GM21723 (cell line): ENCODE results near the gene RNF167.
"Not testable (repeated sequence)": the region's sequence is repeated elsewhere in the genome, so short reads cannot be mapped to it uniquely, and the experiment has no call there.

ENCODE experiments used
- ATAC-seq: cut with Tn5 transposase; IDR thresholded peaks from one replicate; pipeline ENCODE4 v1.9.1; 2021; ENCODE audit warnings: mild to moderate bottlenecking, moderate library complexity; ENCODE audit not compliant: unreplicated experiment

The RNF167 gene

GRCh38 chr17:4901648-4902344 lies 38.3 kb upstream of the RNF167 start:
- ATAC-seq, result no peak

- ATAC-seq, result no peak
Measured at GRCh38 chr17:4902540-4902939, 37.5 kb upstream of the RNF167 start.

GRCh38 chr17:4903051-4903818 lies 36.8 kb upstream of the RNF167 start, which contains the start of gene CHRNE:
Gene CHRNE, minus strand, starts transcription at chr17:4903098. Its CDS starts 35 bp downstream, at chr17:4903063.
- peak; percentile 43 for ATAC-seq

GRCh38 chr17:4906642-4907041 lies 33.4 kb upstream of the RNF167 start:
- not testable (repeated sequence) for ATAC-seq

- ATAC-seq, result no peak
Measured at GRCh38 chr17:4908301-4908700, 31.8 kb upstream of the RNF167 start.

- no peak for ATAC-seq
Measured at GRCh38 chr17:4908711-4909496, 31.2 kb upstream of the RNF167 start.

GRCh38 chr17:4913994-4914393 lies 26.1 kb upstream of the RNF167 start:
- ATAC-seq, result no peak

GRCh38 chr17:4914551-4914950 lies 25.5 kb upstream of the RNF167 start:
- not testable (repeated sequence) for ATAC-seq

- no peak for ATAC-seq
Measured at GRCh38 chr17:4919511-4920047, 20.5 kb upstream of the RNF167 start.

GRCh38 chr17:4920351-4921048 lies 19.6 kb upstream of the RNF167 start:
- ATAC-seq, result no peak

- no peak for ATAC-seq
Measured at GRCh38 chr17:4921320-4921719, 18.7 kb upstream of the RNF167 start.

- not testable (repeated sequence) for ATAC-seq
Measured at GRCh38 chr17:4926577-4927335, 13.3 kb upstream of the RNF167 start.

- no peak for ATAC-seq
Measured at GRCh38 chr17:4928881-4929280, 11.2 kb upstream of the RNF167 start.

- no peak for ATAC-seq
Measured at GRCh38 chr17:4931963-4932362, 8.1 kb upstream of the RNF167 start, which contains the start of gene GP1BA. Gene GP1BA, plus strand, starts transcription at chr17:4932277. Its CDS starts 328 bp downstream, at chr17:4932605.

GRCh38 chr17:4932756-4933155 lies 7.3 kb upstream of the RNF167 start:
- ATAC-seq, result no peak

- no peak for ATAC-seq
Measured at GRCh38 chr17:4933646-4934045, 6.4 kb upstream of the RNF167 start.

GRCh38 chr17:4934173-4934979 lies 5.7 kb upstream of the RNF167 start:
- ATAC-seq, result no peak

- ATAC-seq, result no peak
Measured at GRCh38 chr17:4935650-4936049, 4.4 kb upstream of the RNF167 start.

- ATAC-seq, result no peak
Measured at GRCh38 chr17:4936436-4936835, 3.6 kb upstream of the RNF167 start.
